Thoracic aorta (tissue), 2 donors: Measurements from ENCODE around the gene SNU13. TPM values are rescaled to one million over a fixed set of nuclear protein-coding genes. Genes with fewer than 3 reads are reported as not detected.

ENCODE experiments used
- ATAC-seq: fragments of 150-250 bp; one replicate; pipeline ENCODE4 v1.8.0; 2017; ENCODE audit warnings: low read depth; ENCODE audit not compliant: insufficient number of reproducible peaks, low FRiP score
- DNase-seq: peaks from one replicate; pipeline ENCODE4 v3.0.0-alpha.2; 2020; ENCODE audit warnings: low spot score
- H3K27ac ChIP-seq, 2 donors: fragments of 200-600 bp; sonication (generic); 1 replicate in 1 of 2; 2 replicates in 1 of 2; pipeline ENCODE4 v1.5.1; 2016; ENCODE audit warnings: mild to moderate bottlenecking in 2 of 2, moderate library complexity in 2 of 2
- H3K27me3 ChIP-seq: fragments of 200-600 bp; sonication (generic); replicated peaks from 2 replicates; pipeline ENCODE4 v1.6.0; 2016; ENCODE audit warnings: mild to moderate bottlenecking; ENCODE audit not compliant: insufficient read depth
- H3K36me3 ChIP-seq: fragments of 200-600 bp; sonication (generic); one replicate; pipeline ENCODE4 v1.5.1; 2016
- H3K4me1 ChIP-seq, 2 donors: fragments of 200-600 bp; sonication (generic); 1 replicate in 1 of 2; 2 replicates in 1 of 2; pipeline versions ENCODE4 v1.5.1 to v1.6.0; 2016; ENCODE audit warnings: low read depth in 2 of 2, mild to moderate bottlenecking in 1 of 2; ENCODE audit not compliant: control insufficient read depth in 1 of 2
- H3K4me3 ChIP-seq: fragments of 200-600 bp; sonication (generic); 2 replicates; pipeline ENCODE4 v1.5.1; 2016; ENCODE audit warnings: mild to moderate bottlenecking
- H3K9me3 ChIP-seq: fragments of 200-600 bp; sonication (generic); 2 replicates; pipeline ENCODE4 v1.5.1; 2016
- total RNA-seq, 2 donors: library from RNA; depleted of rRNA; stranded (reverse); fragments of >200 nt; gene quantifications; one replicate each; pipeline versions ENCODE4 v1.1.0 to v1.2.3, GENCODE V29; 2016
- TF ChIP-seq, protein P1 (sequence below): fragments of 200-600 bp; sonication (generic); IDR thresholded peaks from one replicate; pipeline ENCODE4 v1.5.1; 2019; ENCODE audit warnings: antibody characterized with exemption

Gene SNU13
- total RNA-seq, 2 donors from 2014 or later, result 92.9 to 95.7 TPM

DNA sequence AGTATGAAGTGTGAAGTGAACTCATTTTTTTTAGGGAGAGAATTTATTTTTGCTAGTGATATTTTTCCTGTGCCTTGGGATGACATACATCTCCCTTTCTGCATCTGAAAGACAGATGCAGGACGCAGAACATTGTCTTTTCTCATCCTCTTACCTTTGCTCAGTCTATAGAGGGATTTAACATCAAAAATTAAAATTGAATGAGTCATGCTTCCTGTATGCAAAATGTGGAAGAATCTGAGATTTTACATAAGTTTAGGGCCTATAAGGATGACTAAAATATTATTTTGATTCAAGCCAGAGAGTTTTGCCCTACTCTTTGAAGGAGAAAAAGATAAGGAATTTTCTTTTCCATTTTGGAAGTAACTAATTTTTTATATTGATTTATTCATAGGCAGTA, 40.2 kb downstream of the SNU13 start:
- ATAC-seq, result no peak
- TF ChIP-seq, protein P1, sequence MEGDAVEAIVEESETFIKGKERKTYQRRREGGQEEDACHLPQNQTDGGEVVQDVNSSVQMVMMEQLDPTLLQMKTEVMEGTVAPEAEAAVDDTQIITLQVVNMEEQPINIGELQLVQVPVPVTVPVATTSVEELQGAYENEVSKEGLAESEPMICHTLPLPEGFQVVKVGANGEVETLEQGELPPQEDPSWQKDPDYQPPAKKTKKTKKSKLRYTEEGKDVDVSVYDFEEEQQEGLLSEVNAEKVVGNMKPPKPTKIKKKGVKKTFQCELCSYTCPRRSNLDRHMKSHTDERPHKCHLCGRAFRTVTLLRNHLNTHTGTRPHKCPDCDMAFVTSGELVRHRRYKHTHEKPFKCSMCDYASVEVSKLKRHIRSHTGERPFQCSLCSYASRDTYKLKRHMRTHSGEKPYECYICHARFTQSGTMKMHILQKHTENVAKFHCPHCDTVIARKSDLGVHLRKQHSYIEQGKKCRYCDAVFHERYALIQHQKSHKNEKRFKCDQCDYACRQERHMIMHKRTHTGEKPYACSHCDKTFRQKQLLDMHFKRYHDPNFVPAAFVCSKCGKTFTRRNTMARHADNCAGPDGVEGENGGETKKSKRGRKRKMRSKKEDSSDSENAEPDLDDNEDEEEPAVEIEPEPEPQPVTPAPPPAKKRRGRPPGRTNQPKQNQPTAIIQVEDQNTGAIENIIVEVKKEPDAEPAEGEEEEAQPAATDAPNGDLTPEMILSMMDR, result no peak

DNA sequence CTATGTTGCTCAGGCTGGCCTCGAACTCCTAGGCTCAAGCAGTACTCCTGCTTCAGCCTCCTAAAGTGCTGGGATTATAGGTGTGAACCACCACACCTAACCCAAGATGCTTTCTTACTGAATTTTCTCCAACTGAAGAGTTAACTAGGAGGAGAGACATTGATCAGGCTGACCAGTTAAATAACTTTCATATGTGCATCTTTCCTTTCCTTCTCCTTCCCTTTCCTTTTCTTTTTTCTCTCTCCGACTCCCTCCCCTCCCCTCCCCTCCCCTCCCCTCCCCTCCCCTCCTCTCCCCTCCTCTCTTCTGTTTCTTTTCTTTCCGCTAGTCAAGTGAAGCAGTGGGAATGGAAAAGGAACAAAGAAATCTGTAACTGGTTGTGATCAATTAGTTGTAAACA, 40.9 kb downstream of the SNU13 start:
- DNase-seq, result no peak
- H3K27me3 ChIP-seq, result no peaks in the 10 kb centered on the region
- H3K36me3 ChIP-seq, result peaks cover 77% of the 10 kb centered on the region
- no peak overlapping the region for H3K4me3 ChIP-seq
- no peak for ATAC-seq
- TF ChIP-seq, protein P1, result no peak
- no peaks in the 10 kb centered on the region for H3K9me3 ChIP-seq
- no peak overlapping the region for H3K27ac ChIP-seq
- H3K4me1 ChIP-seq, result no peaks in the 10 kb centered on the region

More for the DNA sequence above, 40.2 kb downstream of the SNU13 start:
- peaks cover 80% of the 10 kb centered on the region for H3K36me3 ChIP-seq
- H3K4me1 ChIP-seq, result no peaks in the 10 kb centered on the region
- H3K4me3 ChIP-seq, result no peak overlapping the region
- H3K9me3 ChIP-seq, result no peaks in the 10 kb centered on the region
- H3K27me3 ChIP-seq, result no peaks in the 10 kb centered on the region
- no peak overlapping the region for H3K27ac ChIP-seq
- no peak for DNase-seq

DNA sequence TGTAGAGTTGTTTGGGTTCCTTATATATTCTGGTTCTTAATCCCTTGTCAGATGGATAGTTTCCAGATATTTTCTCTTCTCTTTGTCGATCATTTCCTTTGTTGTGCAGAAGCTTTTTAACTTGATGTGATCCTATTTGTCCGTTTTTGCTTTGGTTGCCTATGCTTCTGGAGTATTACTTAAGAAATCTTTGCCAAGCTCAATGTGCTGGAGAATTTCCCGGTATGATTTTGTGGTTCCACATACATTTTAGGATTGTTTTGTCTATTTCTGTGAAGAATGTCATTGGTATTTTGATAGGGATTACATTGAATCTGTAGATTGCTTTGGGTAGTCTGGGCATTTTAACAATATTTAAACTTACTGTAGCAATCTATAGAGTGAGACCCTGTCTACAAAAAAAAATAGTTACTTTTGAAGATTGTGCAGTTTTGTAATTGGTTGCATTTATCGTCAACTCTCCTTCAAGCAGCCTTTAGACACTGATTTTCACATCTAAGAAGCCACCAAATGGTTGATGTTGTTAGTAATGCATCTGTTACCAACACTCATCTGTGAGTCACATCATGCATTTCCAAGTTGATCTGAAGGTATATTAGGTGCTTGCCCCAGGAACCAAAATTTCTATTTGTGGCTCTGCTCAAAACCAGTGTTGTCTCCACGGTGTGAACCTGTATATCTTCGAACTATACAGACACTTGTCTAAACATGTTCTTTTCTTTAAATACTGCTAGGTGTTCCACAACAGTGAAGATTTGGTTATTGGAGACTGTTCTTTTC, 46.1 kb downstream of the SNU13 start:
- Histone ChIP-seq H3K4me1 (no peaks in the 10 kb centered on the region), H3K4me3 (no peak overlapping the region), H3K27ac (no peak overlapping the region), H3K27me3 (no peaks in the 10 kb centered on the region), H3K36me3 (peaks cover 68% of the 10 kb centered on the region), H3K9me3 (no peaks in the 10 kb centered on the region)
- TF ChIP-seq, protein P1, result no peak
- ATAC-seq, result no peak
- DNase-seq, result no peak

DNA sequence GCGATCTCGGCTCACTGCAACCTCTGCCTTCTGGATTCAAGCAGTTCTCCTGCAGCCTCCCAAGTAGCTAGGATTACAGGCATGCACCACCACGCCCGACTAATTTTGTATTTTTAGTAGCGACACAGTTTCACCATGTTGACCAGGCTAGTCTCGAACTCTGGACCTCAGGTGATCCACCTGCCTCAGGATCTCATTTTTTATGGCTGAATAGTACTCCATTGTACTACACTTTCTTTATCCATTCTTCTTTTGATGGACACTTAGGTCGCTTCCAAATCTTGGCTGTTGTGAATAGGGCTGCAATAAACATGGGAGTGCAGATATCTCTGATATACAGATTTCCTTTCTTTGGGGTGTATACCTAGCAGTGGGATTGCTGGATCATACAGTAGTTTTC, 46.8 kb downstream of the SNU13 start:
- DNase-seq (no peak), ATAC-seq (no peak)
- Histone ChIP-seq H3K4me3 (no peak overlapping the region), H3K36me3 (peaks cover 68% of the 10 kb centered on the region), H3K9me3 (no peaks in the 10 kb centered on the region), H3K27me3 (no peaks in the 10 kb centered on the region), H3K27ac (no peak overlapping the region), H3K4me1 (no peaks in the 10 kb centered on the region)
- TF ChIP-seq, protein P1, result no peak

DNA sequence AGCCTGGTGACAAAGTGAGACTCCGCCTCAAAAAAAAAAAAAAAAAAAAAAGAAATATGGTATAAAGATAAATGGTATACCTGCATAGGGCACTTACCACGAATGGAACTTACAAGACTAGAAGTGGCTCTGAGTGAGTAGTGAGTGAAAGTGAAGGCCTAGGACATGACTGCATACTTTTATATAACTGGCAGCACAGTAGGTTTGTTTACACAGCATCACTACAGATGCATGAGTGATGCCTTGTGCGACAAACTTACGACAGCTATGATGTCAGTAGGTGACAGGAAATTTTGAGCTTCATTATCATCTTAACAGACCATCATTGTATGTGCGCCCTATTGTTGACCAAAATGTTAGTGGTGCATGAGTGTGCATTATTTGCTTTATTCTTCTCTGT, 49.9 kb downstream of the SNU13 start:
- ATAC-seq (no peak), DNase-seq (no peak)
- H3K36me3 ChIP-seq, result peaks cover 48% of the 10 kb centered on the region
- TF ChIP-seq, protein P1, result no peak
- H3K4me1 ChIP-seq, result no peaks in the 10 kb centered on the region
- H3K9me3 ChIP-seq, result no peaks in the 10 kb centered on the region
- no peaks in the 10 kb centered on the region for H3K27me3 ChIP-seq
- no peak overlapping the region for H3K4me3 ChIP-seq
- H3K27ac ChIP-seq, result no peak overlapping the region
